CD8-positive, alpha-beta memory T cell (primary cell): Measurements from ENCODE around the gene KRTAP10-9. TPM values are rescaled to one million over a fixed set of nuclear protein-coding genes. Genes with fewer than 3 reads are reported as not detected.
"Not testable (repeated sequence)": the region's sequence is repeated elsewhere in the genome, so short reads cannot be mapped to it uniquely, and the experiment has no call there.

Experiments used
- CTCF ChIA-PET: fragments of 350-600 bp; sonication (Branson Sonifier 250); formaldehyde crosslinking; loops from one replicate; lab custom pipeline; 2021; ENCODE audit warnings: antibody characterized with exemption; lab: Charles Lee
- POLR2A ChIA-PET: fragments of 350-600 bp; sonication (Branson Sonifier 250); formaldehyde crosslinking; loops from one replicate; lab custom pipeline; 2021; ENCODE audit warnings: antibody characterized with exemption; lab: Charles Lee
- DNase-seq, 5 donors: peaks; one replicate each; pipeline versions ENCODE4 v3.0.0 to v3.0.0-alpha.2; 2020 to 2022; ENCODE audit warnings: mixed read lengths in 1 of 5
- H3K27ac ChIP-seq: one replicate; pipeline ENCODE4 v1.7.0; 2013; ENCODE audit warnings: low read depth, mild to moderate bottlenecking, low read length, moderate library complexity
- H3K27me3 ChIP-seq: 2 replicates; pipeline ENCODE4 v1.7.0; 2013; ENCODE audit warnings: low read length, mild to moderate bottlenecking; ENCODE audit not compliant: insufficient read depth, poor library complexity, severe bottlenecking
- H3K36me3 ChIP-seq: 2 replicates; pipeline ENCODE4 v1.7.0; 2013; ENCODE audit warnings: mild to moderate bottlenecking, low read length, moderate library complexity; ENCODE audit not compliant: insufficient read depth
- H3K4me1 ChIP-seq: 2 replicates; pipeline ENCODE4 v1.7.0; 2013; ENCODE audit warnings: mild to moderate bottlenecking, low read length, moderate library complexity; ENCODE audit not compliant: insufficient read depth
- H3K4me3 ChIP-seq: 2 replicates; pipeline ENCODE4 v1.7.0; 2013; ENCODE audit warnings: mild to moderate bottlenecking, low read length
- H3K9me3 ChIP-seq: 2 replicates; pipeline ENCODE4 v1.7.0; 2013; ENCODE audit warnings: mild to moderate bottlenecking, low read length
- H3K27ac Mint-ChIP-seq, 8 donors: one replicate each; pipeline ENCODE4 v1.8.0; 2020 to 2021; ENCODE audit warnings: mixed read lengths in 8 of 8, mild to moderate bottlenecking in 6 of 8, inconsistent platforms in 3 of 8, moderate library complexity in 3 of 8
- H3K27me3 Mint-ChIP-seq, 2 donors: one replicate each; pipeline ENCODE4 v1.8.0; 2020 to 2021; ENCODE audit warnings: mixed read lengths in 2 of 2, mild to moderate bottlenecking in 1 of 2, moderate library complexity in 1 of 2
- H3K36me3 Mint-ChIP-seq, 3 donors: one replicate each; pipeline ENCODE4 v1.8.0; 2020 to 2021; ENCODE audit warnings: mixed read lengths in 3 of 3, inconsistent platforms in 1 of 3, mild to moderate bottlenecking in 1 of 3
- H3K4me1 Mint-ChIP-seq, 3 donors: one replicate each; pipeline ENCODE4 v1.8.0; 2020 to 2021; ENCODE audit warnings: mixed read lengths in 3 of 3, inconsistent platforms in 1 of 3, mild to moderate bottlenecking in 1 of 3
- H3K4me3 Mint-ChIP-seq, 7 donors: one replicate each; pipeline ENCODE4 v1.8.0; 2020 to 2021; ENCODE audit warnings: mixed read lengths in 7 of 7, mild to moderate bottlenecking in 6 of 7, moderate library complexity in 4 of 7, inconsistent platforms in 2 of 7
- H3K9me3 Mint-ChIP-seq, 5 donors: one replicate each; pipeline ENCODE4 v1.8.0; 2020 to 2022; ENCODE audit warnings: mixed read lengths in 5 of 5, mild to moderate bottlenecking in 3 of 5, moderate library complexity in 2 of 5, inconsistent platforms in 1 of 5
- polyA plus RNA-seq: library from polyadenylated mRNA; unstranded; fragments of 300-500 nt; fragmentation: Illumina TruSeq; gene quantifications from one replicate; pipeline ENCODE4 v1.2.3, GENCODE V29; 2021
- total RNA-seq, 2 experiments: library from RNA; stranded (reverse); gene quantifications; one replicate each; pipeline ENCODE4 v1.2.3, GENCODE V29; 2021

Gene KRTAP10-9
- total and polyA plus RNA-seq, 3 experiments from 2014 or later: not detected

- H3K27ac ChIP-seq, POLR2A ChIA-PET, H3K9me3 ChIP-seq, H3K4me3 ChIP-seq, H3K4me1 Mint-ChIP-seq, H3K4me1 ChIP-seq, H3K27me3 ChIP-seq, DNase-seq, H3K4me3 Mint-ChIP-seq, H3K36me3 ChIP-seq, H3K27ac Mint-ChIP-seq: not testable (repeated sequence)
- Mint-ChIP-seq H3K36me3 (peaks cover 0 to 20% (median 1%) of the 10 kb centered on the region in 3 donors), H3K9me3 (peaks cover 10 to 17% (median 16%) of the 10 kb centered on the region in 5 donors), H3K27me3 (peaks cover 2 to 17% of the 10 kb centered on the region in 2 donors)
- CTCF ChIA-PET: interaction anchor here (1.5 kb wide), 1 partner anchor 19 kb away, joined by 3 read pairs; no protein-coding TSS in a partner anchor
Observed at GRCh38 chr21:44638506-44639330, 11.8 kb downstream of the KRTAP10-9 start.

- ChIA-PET CTCF (no interaction called here), POLR2A (no interaction called here)
- no peaks in the 10 kb centered on the region for H3K4me1 Mint-ChIP-seq
Observed at GRCh38 chr21:44639331-44639655, 12.4 kb downstream of the KRTAP10-9 start.

GRCh38 chr21:44640761-44641160, 13.9 kb downstream of the KRTAP10-9 start:
- peaks cover 24 to 34% (median 32%) of the 10 kb centered on the region in 5 donors for H3K9me3 Mint-ChIP-seq
- no peak overlapping the region for H3K27ac ChIP-seq
- H3K4me1 Mint-ChIP-seq: no peaks in the 10 kb centered on the region
- DNase-seq: no peak
- peaks cover 1 to 31% (median 5%) of the 10 kb centered on the region in 3 donors for H3K36me3 Mint-ChIP-seq
- no peak overlapping the region for H3K27ac Mint-ChIP-seq
- no peaks in the 10 kb centered on the region for H3K9me3 ChIP-seq
- no peaks in the 10 kb centered on the region for H3K27me3 ChIP-seq
- H3K4me1 ChIP-seq: no peaks in the 10 kb centered on the region
- ChIA-PET POLR2A (no interaction called here), CTCF (no interaction called here)
- H3K36me3 ChIP-seq: no peaks in the 10 kb centered on the region
- H3K4me3 Mint-ChIP-seq: no peak overlapping the region
- H3K27me3 Mint-ChIP-seq: peaks cover 2 to 17% of the 10 kb centered on the region in 2 donors
- no peak overlapping the region for H3K4me3 ChIP-seq

More at GRCh38 chr21:44639331-44639655, 12.4 kb downstream of the KRTAP10-9 start:
- DNase-seq: no peak
- no peak overlapping the region for H3K4me3 ChIP-seq
- peaks cover 0 to 24% (median 1%) of the 10 kb centered on the region in 3 donors for H3K36me3 Mint-ChIP-seq
- peaks cover 2 to 17% of the 10 kb centered on the region in 2 donors for H3K27me3 Mint-ChIP-seq
- no peaks in the 10 kb centered on the region for H3K9me3 ChIP-seq
- no peak overlapping the region for H3K27ac ChIP-seq
- H3K27me3 ChIP-seq: no peaks in the 10 kb centered on the region
- H3K9me3 Mint-ChIP-seq: peaks cover 15 to 23% (median 21%) of the 10 kb centered on the region in 5 donors
- H3K27ac Mint-ChIP-seq: no peak overlapping the region
- no peak overlapping the region for H3K4me3 Mint-ChIP-seq
- H3K4me1 ChIP-seq: no peaks in the 10 kb centered on the region
- H3K36me3 ChIP-seq: no peaks in the 10 kb centered on the region

- Mint-ChIP-seq H3K27ac (no peak overlapping the region), H3K9me3 (peaks cover 24 to 38% (median 32%) of the 10 kb centered on the region in 5 donors)
Observed at GRCh38 chr21:44643741-44644310, 16.9 kb downstream of the KRTAP10-9 start.

GRCh38 chr21:44644878-44645277, 18.0 kb downstream of the KRTAP10-9 start:
- DNase-seq: no peak
- no peaks in the 10 kb centered on the region for H3K27me3 ChIP-seq
- H3K4me3 ChIP-seq: no peak overlapping the region
- no peaks in the 10 kb centered on the region for H3K36me3 ChIP-seq
- H3K36me3 Mint-ChIP-seq: peaks cover 1 to 29% (median 5%) of the 10 kb centered on the region in 3 donors
- no peaks in the 10 kb centered on the region for H3K4me1 ChIP-seq
- H3K27ac ChIP-seq: no peak overlapping the region
- peaks cover 0 to 6% (median 5%) of the 10 kb centered on the region in 3 donors for H3K4me1 Mint-ChIP-seq
- ChIA-PET CTCF (interaction anchor here (0.8 kb wide), 1 partner anchor 15 kb away, joined by 3 read pairs; no protein-coding TSS in a partner anchor), POLR2A (interaction anchor here (1.1 kb wide), 1 partner anchor 12 kb away, joined by 3 read pairs; the partner anchor contains the start of gene KRTAP12-3)
- peaks cover 2 to 15% of the 10 kb centered on the region in 2 donors for H3K27me3 Mint-ChIP-seq
- peaks cover 22 to 38% (median 32%) of the 10 kb centered on the region in 5 donors for H3K9me3 Mint-ChIP-seq
- no peaks in the 10 kb centered on the region for H3K9me3 ChIP-seq
- no peak overlapping the region for H3K4me3 Mint-ChIP-seq
- peak overlapping the region in 1 of 8 donors; percentile 9 for H3K27ac Mint-ChIP-seq

More at GRCh38 chr21:44643741-44644310, 16.9 kb downstream of the KRTAP10-9 start:
- no peak for DNase-seq
- Mint-ChIP-seq H3K36me3 (peaks cover 1 to 31% (median 5%) of the 10 kb centered on the region in 3 donors), H3K4me3 (no peak overlapping the region), H3K27me3 (peaks cover 2 to 17% of the 10 kb centered on the region in 2 donors), H3K4me1 (peaks cover 0 to 6% (median 5%) of the 10 kb centered on the region in 3 donors)
- no peaks in the 10 kb centered on the region for H3K36me3 ChIP-seq
- no peaks in the 10 kb centered on the region for H3K27me3 ChIP-seq
- H3K4me1 ChIP-seq: no peaks in the 10 kb centered on the region
- no peak overlapping the region for H3K27ac ChIP-seq
- ChIA-PET POLR2A (interaction anchor here (1.1 kb wide), 1 partner anchor 14 kb away, joined by 3 read pairs; the partner anchor contains the start of gene KRTAP12-3), CTCF (no interaction called here)
- H3K9me3 ChIP-seq: no peaks in the 10 kb centered on the region
- no peak overlapping the region for H3K4me3 ChIP-seq

- H3K36me3 Mint-ChIP-seq: peaks cover 1 to 20% (median 5%) of the 10 kb centered on the region in 3 donors
- H3K27me3 Mint-ChIP-seq, H3K4me1 ChIP-seq, H3K27ac ChIP-seq, H3K27me3 ChIP-seq, H3K36me3 ChIP-seq, POLR2A ChIA-PET, H3K9me3 ChIP-seq, DNase-seq, H3K4me3 Mint-ChIP-seq, H3K4me3 ChIP-seq, CTCF ChIA-PET, H3K4me1 Mint-ChIP-seq: not testable (repeated sequence)
- peak within 1 kb of the TSS in 4 of 8 donors; percentile 12 to 74 (median 57) for H3K27ac Mint-ChIP-seq
- peaks cover 19 to 34% (median 26%) of the 10 kb centered on the region in 5 donors for H3K9me3 Mint-ChIP-seq
Observed at GRCh38 chr21:44646366-44647221, 19.7 kb downstream of the KRTAP10-9 start, which contains the start of gene KRTAP10-11. Gene KRTAP10-11 (plus strand): TSS chr21:44646414. CDS start chr21:44646459, 45 bp downstream.

GRCh38 chr21:44647222-44647552, 20.3 kb downstream of the KRTAP10-9 start:
- H3K27ac Mint-ChIP-seq: peak overlapping the region in 2 of 8 donors; percentile 12 to 45
- no peak overlapping the region for H3K27ac ChIP-seq
- H3K4me3 ChIP-seq: no peak overlapping the region
- H3K27me3 ChIP-seq: no peaks in the 10 kb centered on the region
- no peaks in the 10 kb centered on the region for H3K9me3 ChIP-seq
- peaks cover 1 to 20% (median 5%) of the 10 kb centered on the region in 3 donors for H3K36me3 Mint-ChIP-seq
- no peaks in the 10 kb centered on the region for H3K4me1 ChIP-seq
- peaks cover 19 to 33% (median 26%) of the 10 kb centered on the region in 5 donors for H3K9me3 Mint-ChIP-seq
- no peak for DNase-seq
- H3K4me3 Mint-ChIP-seq: no peak overlapping the region
- no peaks in the 10 kb centered on the region for H3K36me3 ChIP-seq
- POLR2A ChIA-PET: interaction anchor here (0.5 kb wide), 1 partner anchor 35 kb away, joined by 3 read pairs; no protein-coding TSS in a partner anchor
- peaks cover 0 to 10% (median 9%) of the 10 kb centered on the region in 3 donors for H3K4me1 Mint-ChIP-seq
- CTCF ChIA-PET: no interaction called here
- H3K27me3 Mint-ChIP-seq: no peaks in the 10 kb centered on the region
